ENCODE results near the gene C11orf86.

GRCh38 chr11:66981976-66982578 is 7.0 kb downstream of the C11orf86 start:
- TF ChIP-seq CTCF (IDR thresholded peaks at IDR 0.05) (no peak), POLR2A (IDR thresholded peaks at IDR 0.05) (no peak), POLR2AphosphoS5 (IDR thresholded peaks at IDR 0.05) (peak; percentile 63)
